ENCODE results near the gene SLC10A2. TPM values are rescaled to one million over a fixed set of nuclear protein-coding genes. Genes with fewer than 3 reads are reported as not detected.

SLC10A2 gene
- total RNA-seq, 1 donor from 2014 or later: not detected

GRCh38 chr13:103055166-103055565 lies 11.1 kb downstream of the SLC10A2 start:
- DNase-seq (ENCODE audit: low spot score): no peak
- no peak for ATAC-seq

GRCh38 chr13:103046676-103047075 lies 19.5 kb downstream of the SLC10A2 start:
- DNase-seq (ENCODE audit: low spot score): no peak
- ATAC-seq: no peak

- DNase-seq (ENCODE audit: low spot score) (no peak), ATAC-seq (no peak)
Observed at GRCh38 chr13:103044056-103044455, 22.2 kb downstream of the SLC10A2 start.

- ATAC-seq (no peak), DNase-seq (ENCODE audit: low spot score) (no peak)
Observed at GRCh38 chr13:103040006-103040405, 26.2 kb downstream of the SLC10A2 start.

- DNase-seq (ENCODE audit: low spot score): no peak
- no peak for ATAC-seq
Observed at GRCh38 chr13:103039183-103039582, 27.0 kb downstream of the SLC10A2 start.

GRCh38 chr13:103036268-103036667 lies 29.9 kb downstream of the SLC10A2 start:
- DNase-seq (ENCODE audit: low spot score) (no peak), ATAC-seq (no peak)

DNA sequence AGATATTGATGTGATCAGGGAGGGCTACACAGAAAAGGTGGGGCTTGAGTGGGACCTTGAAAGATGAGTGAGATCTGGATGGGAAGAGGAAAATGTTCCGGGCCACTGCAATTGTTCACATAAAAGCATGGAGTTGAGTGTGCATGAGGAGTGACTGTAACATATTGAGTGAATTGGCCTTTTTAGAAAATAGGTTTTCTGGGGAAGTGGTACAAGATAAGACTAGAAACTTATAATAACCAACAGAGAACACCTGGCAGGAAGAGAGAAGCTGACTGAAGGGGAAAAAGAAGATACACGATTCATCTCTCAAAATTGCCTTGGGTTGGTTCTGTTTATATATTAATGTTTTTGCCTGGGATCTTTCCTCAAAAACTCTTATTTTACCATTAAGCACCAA lies 32.2 kb downstream of the SLC10A2 start:
- no peak for ATAC-seq

DNA sequence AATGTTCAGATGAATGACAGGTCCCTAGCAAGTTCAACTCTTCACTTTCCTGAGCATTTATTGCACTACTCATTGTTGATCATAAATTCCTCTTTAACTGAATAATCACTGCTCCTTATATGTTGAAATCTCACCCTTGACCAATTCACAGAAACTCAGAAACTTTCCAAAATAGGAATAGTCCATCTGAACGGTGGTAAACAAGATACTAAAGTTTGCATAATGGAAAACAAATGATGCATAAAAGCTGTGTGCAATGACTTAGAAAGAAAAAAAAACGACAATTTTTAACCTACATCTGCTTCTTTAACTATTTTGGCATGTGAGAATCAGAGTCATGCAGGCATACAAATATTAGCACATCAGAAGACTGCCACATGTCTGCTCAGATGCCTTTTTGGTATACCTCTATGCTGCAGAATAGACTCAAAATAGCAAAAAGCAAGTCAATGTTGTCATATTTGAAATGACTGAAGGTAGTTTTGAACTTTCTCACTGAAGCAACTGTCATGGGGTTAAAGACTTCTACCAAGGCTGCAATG lies 34.8 kb downstream of the SLC10A2 start:
- DNase-seq (ENCODE audit: low spot score) (no peak), ATAC-seq (no peak)

More for the DNA sequence above, 32.2 kb downstream of the SLC10A2 start:
- no peak for DNase-seq (ENCODE audit: low spot score)

GRCh38 chr13:103030776-103031175 lies 35.4 kb downstream of the SLC10A2 start:
- ATAC-seq (no peak), DNase-seq (ENCODE audit: low spot score) (no peak)

DNA sequence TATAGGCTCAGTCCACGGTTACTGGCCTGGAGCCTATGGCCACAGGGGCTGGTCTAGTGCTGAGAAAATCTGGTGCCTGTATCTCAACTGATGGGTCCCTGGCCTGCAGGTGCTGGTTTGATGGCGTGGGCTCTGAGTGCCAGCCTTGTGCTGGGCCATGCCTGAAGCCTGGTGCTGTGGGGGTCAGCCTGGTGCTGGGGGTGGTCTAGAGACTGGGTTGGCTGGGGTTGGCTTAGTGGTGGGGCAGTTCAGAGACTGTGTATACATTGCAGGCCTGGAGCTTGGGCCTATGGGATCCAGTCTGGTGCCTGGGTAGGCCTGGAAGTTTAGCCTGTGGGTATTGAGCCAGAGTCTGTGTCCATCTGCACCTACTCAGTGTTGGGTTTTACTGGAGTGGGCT lies 36.4 kb downstream of the SLC10A2 start:
- no peak for ATAC-seq
- no peak for DNase-seq (ENCODE audit: low spot score)

- DNase-seq (ENCODE audit: low spot score) (no peak), ATAC-seq (no peak)
Observed at GRCh38 chr13:103022336-103022735, 43.9 kb downstream of the SLC10A2 start.

DNA sequence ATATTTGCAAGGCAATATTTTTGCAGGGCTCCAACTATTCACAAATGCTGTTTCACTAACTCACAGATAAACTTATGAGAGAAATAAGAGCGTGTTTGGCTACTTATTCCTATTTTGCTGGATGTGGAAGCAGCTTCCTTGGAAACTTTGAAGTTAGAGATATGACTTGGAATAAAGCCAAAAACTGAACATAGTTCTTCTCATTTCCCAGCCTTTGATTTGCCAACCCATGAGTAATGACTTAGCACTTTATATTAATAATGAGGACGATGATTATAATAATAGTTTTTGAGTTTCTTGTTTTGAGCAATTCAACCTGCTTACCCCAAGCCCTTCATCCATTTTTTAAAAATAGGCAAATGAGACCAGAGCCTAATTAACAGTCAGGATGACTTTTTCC lies 47.7 kb downstream of the SLC10A2 start:
- DNase-seq (ENCODE audit: low spot score) (no peak), ATAC-seq (no peak)

DNA sequence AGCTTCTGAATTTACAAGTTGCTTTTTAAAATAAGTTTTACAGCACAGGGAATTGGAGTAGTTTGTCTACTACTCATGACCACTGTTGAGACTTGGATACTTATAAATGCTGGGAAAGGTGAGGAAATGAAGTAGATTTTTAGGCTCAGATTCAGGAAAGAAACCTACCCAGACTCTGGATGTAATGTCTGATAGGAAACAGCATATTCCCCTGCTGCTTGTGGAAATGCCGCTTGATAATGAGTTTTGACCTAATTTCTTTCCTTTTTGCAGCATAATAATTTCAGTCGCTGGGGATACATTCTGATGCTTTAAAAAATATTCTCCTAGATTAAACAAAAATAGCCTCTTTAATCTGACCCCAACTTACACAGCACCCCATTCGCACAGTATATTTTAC lies 53.6 kb downstream of the SLC10A2 start:
- ATAC-seq (no peak), DNase-seq (ENCODE audit: low spot score) (no peak)

GRCh38 chr13:103009051-103009840 lies 57.0 kb downstream of the SLC10A2 start:
- ATAC-seq (no peak), DNase-seq (ENCODE audit: low spot score) (no peak)

GRCh38 chr13:103007427-103007762 lies 58.8 kb downstream of the SLC10A2 start:
- ATAC-seq: no peak
- no peak for DNase-seq (ENCODE audit: low spot score)

DNA sequence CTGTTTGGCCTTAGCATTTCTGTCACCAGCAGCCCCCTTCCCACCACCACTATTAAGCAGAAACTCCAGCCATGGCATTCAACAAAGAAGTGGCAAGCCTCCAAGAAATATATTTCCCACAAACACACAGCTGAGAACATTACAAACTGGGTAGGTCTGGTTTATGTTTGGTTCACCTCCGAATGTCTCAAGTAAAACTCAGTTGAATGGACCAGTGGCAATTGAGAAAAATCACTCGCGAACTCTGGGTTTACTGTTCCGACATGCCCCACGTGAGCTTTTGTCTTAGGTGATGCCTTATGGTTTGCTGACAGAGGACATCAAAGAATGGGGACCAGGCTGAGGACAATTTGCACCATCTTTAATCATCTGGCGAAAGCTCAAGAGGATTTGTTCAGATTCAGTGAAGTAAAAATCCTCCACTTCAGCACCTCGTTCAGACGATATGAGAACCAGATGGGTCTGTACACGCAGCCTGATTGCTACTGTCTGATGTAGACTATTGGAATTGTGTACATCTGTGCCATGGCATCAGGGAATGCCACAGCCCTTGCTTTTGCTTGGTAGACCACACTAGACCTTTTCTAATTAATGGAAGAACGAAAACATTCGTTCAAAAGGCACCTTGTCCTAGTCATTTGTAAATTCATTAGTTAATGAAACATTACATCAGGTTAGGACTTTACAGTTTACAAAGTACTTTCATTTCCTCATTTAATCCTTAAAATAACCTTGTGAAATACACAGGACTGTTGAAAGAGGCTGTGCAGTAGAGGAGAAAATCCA lies 59.4 kb downstream of the SLC10A2 start:
- DNase-seq (ENCODE audit: low spot score) (no peak), ATAC-seq (no peak)

- DNase-seq (ENCODE audit: low spot score) (no peak), ATAC-seq (no peak)
Observed at GRCh38 chr13:103004661-103005345, 61.4 kb downstream of the SLC10A2 start.

- DNase-seq (ENCODE audit: low spot score): no peak
- no peak for ATAC-seq
Observed at GRCh38 chr13:103003631-103004030, 62.6 kb downstream of the SLC10A2 start.

DNA sequence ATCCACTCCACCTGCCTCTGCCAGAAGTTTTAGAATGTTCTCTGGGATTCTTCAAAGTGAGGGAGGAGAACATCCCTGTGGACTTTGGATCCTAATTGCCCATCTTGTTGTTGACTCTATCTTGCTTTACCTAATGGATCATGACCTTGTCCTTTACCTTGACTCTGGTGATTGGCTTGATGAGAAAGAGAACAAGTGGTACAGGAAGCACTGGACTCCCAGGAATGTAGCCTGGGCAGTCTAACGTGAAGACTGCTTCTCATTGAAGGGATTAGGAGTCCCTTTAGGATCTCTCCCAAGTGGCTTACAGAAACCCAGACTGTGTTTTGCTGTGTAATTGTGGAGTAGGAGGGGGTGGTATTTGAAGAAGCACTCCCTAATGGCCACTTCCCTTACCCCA lies 63.9 kb downstream of the SLC10A2 start:
- ATAC-seq: no peak
- no peak for DNase-seq (ENCODE audit: low spot score)

GRCh38 chr13:103000157-103000556 lies 66.1 kb downstream of the SLC10A2 start:
- no peak for DNase-seq (ENCODE audit: low spot score)
- ATAC-seq: no peak

- no peak for DNase-seq (ENCODE audit: low spot score)
- no peak for ATAC-seq
Observed at GRCh38 chr13:102999499-102999898, 66.7 kb downstream of the SLC10A2 start.

Measured in left lobe of liver (tissue), 2 donors.